ENCODE results near the gene HERC4.
"Not testable (repeated sequence)": the region's sequence is repeated elsewhere in the genome, so short reads cannot be mapped to it uniquely, and the experiment has no call there.

HERC4 gene

DNA sequence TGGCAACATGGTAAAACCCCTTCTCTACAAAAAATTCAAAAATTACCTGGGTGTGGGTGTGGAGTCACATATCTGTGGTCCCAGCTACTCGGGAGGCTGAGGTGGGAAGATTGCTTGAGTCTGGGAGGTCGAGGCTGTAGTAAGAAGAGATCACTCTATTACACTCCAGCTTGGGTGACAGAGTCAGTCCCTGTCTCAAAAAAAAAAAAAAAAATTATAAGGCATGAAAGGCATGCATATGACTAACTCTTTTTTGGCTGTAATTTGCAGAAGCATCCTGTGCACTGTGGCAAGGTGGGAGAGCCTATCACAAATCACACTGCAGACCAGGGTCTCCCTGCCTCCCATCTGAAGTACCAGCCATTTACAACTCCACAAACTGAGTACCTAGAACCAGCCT, 20.1 kb upstream of the HERC4 start:
- DNase-seq = no peak

- no peak for DNase-seq
Observed at GRCh38 chr10:68092512-68092911, 17.4 kb upstream of the HERC4 start.

- DNase-seq = no peak
Observed at GRCh38 chr10:68090586-68090985, 15.5 kb upstream of the HERC4 start.

DNA sequence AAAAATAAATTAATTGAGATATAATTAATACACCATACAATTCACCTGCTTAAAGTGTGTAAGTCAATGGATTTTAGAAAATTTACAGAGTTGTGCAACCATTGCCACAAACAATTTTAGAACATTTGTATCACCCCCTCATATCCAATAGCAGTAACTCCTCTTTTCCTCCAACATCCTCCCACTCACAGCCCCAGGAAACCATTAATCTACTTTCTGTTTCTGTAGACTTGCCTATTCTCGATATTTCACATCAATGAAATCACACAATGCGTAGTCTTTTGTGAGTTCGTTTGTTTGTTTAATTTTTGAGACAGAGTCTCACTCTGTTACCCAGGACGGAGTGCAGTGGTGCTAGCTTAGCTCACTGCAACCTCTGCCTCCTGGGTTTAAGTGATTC, 13.7 kb upstream of the HERC4 start:
- no peak for DNase-seq

GRCh38 chr10:68087685-68088401, 12.8 kb upstream of the HERC4 start:
- no peak for DNase-seq

DNA sequence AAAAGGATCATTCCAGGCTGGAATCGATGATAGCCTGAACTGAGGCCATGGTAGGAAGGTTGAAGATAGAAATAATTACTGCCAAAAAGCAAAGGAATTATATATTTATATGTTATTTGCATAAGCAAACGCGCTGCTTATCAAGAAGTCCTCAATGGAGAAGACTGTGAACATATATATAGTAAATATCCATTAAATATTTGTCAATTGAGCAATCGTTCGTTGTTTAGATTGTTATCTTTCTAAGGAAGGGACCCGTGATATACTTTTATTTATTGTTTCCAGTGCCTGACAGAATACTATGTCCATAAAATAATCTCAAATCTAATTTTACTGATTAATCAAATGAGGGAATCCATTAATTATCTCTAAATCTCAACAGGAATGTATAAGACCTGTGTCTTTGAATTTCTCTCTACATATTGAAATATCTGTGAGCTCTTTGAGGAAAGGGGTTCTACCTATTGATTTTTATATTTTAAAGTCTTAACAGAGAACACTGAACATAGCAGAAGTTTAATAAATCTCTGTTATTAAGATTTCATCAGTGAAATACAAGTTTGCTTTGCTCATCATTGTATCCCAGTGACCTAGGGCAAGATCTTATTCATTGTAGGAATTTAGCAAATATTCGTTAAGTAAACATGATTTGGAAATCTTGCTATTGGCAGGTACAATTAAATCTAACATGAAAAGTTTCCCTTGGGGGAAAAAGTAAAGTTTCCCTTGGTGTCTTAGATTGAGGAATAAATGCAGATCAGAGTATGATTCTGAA, 12.0 kb upstream of the HERC4 start:
- DNase-seq = no peak

- DNase-seq = no peak
Observed at GRCh38 chr10:68086011-68086410, 10.9 kb upstream of the HERC4 start.

GRCh38 chr10:68084469-68084868, 9.4 kb upstream of the HERC4 start:
- no peak for DNase-seq

- peak in 2 of 58 donors; percentile 22 to 31 for DNase-seq
Observed at GRCh38 chr10:68083953-68084352, 8.9 kb upstream of the HERC4 start.

- DNase-seq = peak in 2 of 58 donors; percentile 2 to 12
Observed at GRCh38 chr10:68082872-68083271, 7.8 kb upstream of the HERC4 start.

DNA sequence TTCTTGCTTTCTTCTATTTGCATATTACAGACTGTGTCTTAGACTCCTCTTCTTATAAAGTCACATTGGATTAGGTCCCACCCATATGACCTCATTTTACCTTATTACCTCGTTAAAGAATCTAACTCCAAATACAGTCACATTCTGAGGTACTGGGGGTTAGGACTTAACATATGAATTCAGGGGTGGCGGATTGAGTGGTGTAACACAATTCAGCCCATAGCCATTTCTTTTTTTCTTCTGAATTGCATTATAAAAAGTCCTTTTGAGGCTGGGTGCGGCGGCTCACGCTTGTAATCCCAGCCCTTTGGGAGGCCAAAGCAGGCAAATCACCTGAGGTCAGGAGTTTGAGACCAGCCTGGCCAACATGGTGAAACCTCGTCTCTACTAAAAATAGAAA, 6.8 kb upstream of the HERC4 start:
- no peak for DNase-seq

DNA sequence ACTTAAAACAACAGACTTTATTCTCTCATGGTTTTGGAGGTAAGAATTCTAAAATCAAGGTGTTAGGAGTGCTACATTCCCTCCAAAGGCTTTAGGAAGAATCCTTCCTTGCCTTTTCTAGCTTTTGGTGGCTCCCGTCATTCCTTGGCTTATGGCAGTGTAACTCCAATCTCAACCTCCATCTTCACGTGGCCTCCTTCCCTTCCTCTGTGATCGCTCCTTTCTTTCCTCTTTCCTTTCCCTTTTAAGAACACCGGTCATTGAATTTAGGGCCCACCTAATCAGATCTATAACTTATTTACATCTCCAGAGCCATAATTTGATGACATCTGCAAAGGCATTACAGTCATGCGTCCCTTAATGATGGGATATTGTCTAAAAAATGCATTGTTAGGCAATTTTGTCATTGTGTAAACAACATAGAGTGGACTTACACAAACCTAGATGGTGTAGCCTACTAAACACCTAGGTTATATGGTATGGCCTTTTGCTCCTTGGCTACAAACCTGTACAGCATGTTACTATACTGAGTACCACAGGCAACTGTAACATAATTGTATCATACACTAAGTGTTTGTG, 5.9 kb upstream of the HERC4 start:
- DNase-seq = no peak

DNA sequence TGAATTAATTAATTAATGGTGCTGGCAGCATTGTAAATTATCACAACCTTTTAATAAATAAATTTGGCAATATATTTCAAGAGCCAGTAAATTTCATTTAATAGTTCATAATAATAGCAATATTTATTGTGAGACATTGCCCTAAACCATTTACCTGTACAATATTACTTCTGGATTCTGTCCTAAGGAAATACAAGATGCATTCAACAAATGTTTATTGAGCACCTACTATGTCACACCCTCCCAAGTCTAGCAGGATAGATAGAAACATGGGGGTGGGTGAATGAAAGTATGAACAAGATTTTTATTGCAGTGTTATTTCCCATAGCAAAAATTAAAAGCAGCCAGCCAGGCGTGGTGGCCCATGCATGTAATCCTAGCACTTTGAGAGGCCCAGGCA, 4.4 kb upstream of the HERC4 start:
- DNase-seq = no peak

DNA sequence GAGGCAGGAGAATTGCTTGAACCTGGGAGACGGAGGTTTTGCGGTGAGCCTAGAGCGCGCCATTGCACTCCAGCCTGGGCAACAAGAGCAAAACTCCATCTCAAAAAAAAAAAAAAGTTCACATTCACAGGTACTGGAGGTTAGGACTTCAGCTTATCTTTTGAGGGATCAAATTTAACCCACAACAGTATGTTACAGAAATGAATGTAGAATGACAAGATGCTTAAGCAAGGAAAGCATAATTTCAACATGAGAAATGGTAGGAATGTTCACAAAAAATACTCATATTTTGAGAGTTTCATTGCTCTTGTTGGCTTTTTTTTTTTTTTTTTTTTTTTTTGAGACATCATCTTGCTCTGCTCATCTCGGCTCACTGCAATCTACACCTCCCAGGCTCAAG, 1.9 kb upstream of the HERC4 start:
- no peak for DNase-seq

DNA sequence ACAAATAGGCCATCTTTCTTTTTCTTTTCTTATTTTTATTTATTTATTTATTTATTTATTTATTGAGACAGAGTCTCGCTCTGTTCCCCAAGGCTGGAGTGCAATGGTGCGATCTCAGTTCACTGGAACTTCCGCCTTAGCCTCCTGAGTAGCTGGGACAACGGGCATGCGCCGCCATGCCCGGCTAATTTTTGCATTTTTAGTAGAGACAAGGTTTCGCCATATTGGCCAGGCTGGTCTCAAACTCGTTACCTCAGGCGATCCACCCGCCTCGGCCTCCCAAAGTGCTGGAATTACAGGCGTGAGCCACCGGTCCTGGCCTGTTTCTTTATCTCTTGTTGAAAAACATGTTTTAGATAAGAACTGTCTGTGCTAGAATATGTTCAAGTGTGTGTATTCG, 998 bp upstream of the HERC4 start:
- not testable (repeated sequence) for DNase-seq

- no peak for DNase-seq
Observed at GRCh38 chr10:68075550-68076004, 494 bp upstream of the HERC4 start.

DNA sequence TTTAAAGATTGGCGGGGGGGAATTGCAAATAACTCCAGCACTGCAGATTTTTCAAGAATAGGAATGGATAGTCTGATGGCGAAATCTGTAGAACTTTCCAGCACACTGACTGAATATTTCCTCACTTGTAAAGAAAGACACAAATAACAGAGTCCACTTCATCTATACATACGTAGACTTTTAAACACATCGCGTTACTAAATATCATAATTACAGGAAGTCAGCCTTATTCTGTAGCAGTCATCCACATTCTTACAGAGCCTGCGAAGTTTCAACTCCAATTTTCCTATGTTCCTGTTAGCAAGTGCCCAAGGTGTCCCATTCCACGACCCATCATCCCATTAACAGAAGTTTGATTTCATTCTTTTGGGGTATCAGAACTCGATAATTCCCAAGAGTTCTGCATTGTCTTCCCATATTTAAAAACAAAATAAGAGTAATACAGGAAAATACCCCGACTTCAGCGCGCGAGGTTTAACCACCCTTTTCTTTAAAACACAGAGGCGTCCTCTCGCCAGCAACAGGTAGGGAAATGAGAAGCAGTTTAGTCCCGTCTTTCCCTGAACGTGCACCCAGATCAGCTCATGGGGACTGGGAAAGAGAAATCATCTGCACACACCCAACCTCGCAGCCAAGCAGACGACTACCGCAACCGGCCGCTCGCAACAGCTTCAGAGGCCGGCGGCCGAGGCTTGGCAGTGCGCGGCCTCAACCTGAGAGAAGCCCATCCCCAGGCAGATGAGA, 880 bp downstream of the HERC4 start:
- DNase-seq = peak in 12 of 58 donors; percentile 29 to 69 (median 50)

DNA sequence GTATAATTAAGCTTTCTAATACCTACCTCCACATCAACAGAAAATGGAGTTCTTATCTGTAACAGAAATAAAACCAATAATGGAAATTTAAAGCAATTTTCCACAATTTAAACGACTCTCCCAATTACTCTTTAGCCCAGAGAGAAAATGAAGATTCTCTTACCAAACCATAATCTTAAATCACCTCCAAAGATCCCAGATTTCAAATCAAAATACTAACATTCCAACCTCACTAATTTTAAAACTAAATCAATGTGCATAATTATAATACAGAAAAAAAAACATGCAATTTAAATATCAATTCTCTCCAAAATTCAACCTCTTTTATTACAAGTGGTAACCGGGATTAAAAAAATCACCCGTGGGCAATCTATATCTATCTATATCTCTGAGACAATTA, 1.5 kb downstream of the HERC4 start:
- DNase-seq = no peak

GRCh38 chr10:68067508-68067907, 7.6 kb downstream of the HERC4 start:
- DNase-seq = no peak

DNA sequence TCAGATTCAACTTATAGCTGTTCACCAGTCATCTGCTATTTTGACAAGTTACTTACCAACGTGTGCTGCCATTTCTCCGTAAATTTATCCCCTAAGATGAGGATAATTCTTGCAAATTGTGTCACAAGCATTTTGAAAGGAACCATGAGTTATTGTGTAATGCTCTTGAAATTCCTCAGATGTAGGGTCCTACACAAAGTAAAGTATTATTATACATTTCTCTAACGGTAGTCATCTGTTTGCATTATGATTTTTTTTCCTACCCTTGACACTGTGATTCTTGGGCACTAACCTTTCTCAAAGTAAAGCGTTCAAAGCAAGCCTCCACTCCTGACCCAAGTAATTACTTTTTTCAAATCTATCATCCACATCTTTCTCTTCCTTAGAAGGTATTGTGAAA, 8.1 kb downstream of the HERC4 start:
- no peak for DNase-seq

GRCh38 chr10:68053553-68053952, 21.5 kb downstream of the HERC4 start:
- DNase-seq = no peak

- no peak for DNase-seq
Observed at GRCh38 chr10:68052463-68052862, 22.6 kb downstream of the HERC4 start.
